ENCODE results near the gene C6orf136.
"Not testable (repeated sequence)": the region's sequence is repeated elsewhere in the genome, so short reads cannot be mapped to it uniquely, and the experiment has no call there.

The C6orf136 gene

DNA sequence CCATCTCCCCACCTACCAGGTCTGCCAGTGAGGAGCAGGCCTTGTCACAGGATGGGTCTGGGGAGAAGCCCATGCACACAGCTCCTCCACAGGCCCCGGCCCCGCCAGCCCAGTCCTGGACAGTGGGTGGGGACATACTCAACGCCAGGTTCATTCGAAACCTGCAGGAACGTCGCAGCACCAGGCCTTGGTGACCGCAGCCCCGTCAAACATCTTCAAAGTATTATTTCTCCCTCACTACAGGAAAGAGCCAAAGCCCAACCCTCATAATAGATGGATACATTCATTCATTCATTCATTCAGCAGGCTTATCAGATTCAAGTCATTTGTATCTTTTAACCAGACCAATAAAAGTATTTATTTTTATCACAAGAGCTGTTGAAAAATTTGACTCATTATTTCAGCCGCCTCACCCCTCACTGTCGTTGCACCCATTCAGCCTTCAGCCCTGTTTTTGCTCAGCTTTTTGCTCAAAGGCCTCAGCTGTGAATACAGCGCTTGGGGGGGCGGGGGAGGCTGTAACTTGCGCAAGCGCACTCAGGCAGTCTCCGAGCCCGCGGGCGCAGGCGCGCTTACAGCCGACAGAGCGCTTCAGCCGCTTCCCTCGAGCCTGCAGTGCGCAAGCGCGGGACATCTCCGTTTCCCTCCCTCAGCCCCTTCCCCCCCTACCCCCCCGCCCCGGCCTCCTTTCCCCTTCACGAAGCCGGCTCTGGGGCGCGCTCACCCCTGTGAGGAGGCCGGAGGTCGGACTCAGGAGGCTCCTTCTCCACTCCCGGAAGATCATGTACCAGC lies at the start of gene C6orf136:
C6orf136 (plus strand) TSS at position 684 of the 792 bp plus-strand sequence; CDS start at position 783, 99 bp downstream.
- no peak for TF ChIP-seq ZNF274 (IDR thresholded peaks at IDR 0.05; ENCODE audit: low read depth, low read length)
- peak within 1 kb of the TSS; percentile 90 for H3K4me3 ChIP-seq (ENCODE audit: low read length)

GRCh38 chr6:30597315-30598144 lies 49.4 kb upstream of the C6orf136 start:
- not testable (repeated sequence) for H3K4me3 ChIP-seq (ENCODE audit: low read length)

DNA sequence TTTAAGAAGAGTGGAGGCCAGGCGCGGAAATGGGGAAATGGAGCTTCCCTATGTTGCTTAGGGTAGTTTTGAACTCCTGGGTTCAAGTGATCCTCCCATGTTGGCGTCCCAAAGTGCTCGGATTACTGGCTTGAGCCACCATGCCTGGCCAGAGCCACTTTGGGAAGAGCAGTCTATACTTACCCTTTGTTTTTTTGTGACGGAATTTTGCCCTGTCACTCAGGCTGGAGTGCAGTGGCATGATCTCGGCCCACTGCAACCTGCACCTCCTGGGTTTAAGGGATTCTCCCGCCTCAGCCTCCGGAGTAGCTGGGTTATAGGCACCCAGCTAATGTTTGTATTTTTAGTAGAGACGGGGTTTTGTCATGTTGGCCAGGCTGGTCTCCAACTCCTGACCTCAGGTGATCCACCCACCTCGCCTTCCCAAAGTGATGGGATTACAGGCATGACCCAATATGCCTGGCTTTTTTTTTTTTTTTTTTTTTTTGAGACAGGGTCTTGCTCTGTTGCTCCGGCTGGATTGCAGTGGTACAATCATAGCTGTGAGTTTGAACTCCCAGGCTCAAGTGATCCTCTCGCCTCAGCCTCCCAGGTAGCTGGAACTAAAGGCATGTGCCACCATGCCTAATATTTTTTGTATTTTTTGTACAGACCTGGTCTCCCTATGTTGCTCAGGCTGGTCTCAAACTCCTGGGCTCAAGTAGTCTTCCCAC lies 47.9 kb upstream of the C6orf136 start:
- TF ChIP-seq ZNF274 (IDR thresholded peaks at IDR 0.05; ENCODE audit: low read depth, low read length) = no peak
- no peak overlapping the region for H3K4me3 ChIP-seq (ENCODE audit: low read length)

DNA sequence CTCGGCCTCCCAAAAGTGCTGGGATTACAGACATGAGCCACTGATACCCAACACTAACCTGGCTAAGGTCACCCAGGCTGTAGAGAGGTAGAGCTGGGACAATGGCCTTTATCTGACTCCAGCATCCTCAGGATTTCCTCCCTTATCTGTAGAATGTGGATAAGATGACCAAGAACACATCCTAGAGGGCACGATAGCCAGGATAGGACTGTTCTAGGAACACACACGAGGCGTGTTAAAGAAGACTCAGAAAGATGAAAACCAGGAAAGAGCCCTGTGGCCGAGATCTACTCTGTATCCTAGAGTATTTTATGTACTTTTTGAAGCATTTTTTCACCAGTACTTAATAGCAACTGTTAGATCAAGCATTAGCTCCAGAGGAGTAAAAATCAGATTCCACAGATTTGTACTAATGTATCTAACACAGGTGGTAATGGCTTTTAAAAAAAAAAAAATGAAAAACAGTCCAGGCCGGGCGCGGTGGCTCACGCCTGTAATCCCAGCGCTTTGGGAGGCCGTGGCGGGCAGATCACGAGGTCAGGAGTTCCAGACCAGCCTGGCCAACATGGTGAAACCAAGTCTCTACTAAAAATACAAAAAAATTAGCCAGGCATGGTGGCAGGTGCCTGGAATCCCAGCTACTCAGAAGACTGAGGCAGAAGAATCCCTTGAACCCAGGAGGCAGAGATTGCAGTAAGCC lies 47.2 kb upstream of the C6orf136 start:
- H3K4me3 ChIP-seq (ENCODE audit: low read length) = no peak overlapping the region
- TF ChIP-seq ZNF274 (IDR thresholded peaks at IDR 0.05; ENCODE audit: low read depth, low read length) = no peak

DNA sequence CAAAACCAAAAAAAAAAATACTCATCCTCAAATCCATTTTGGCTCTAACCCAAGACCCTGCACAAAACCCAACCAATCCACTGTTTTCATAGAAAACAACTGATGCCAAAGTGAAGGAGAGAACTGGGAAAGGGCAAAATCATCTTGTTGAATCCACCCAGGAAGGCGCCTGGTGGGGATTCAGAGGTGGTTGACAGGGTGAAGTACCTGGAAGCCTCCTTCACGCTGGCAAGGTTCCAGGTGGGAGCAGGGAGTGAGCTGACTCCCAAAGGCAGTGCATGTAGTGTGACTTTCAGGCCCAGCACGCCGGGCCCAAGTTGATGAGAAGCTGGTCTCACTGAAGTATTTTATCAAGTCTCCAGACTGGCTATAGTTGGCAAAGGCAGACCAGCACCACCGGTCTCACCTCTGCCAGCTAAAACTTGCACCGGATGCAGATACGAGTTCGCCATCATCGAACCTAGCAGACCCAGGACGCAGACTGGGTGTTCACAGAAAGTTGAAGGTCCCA lies 46.4 kb upstream of the C6orf136 start:
- no peak for TF ChIP-seq ZNF274 (IDR thresholded peaks at IDR 0.05; ENCODE audit: low read depth, low read length)
- H3K4me3 ChIP-seq (ENCODE audit: low read length) = no peak overlapping the region

- TF ChIP-seq ZNF274 (IDR thresholded peaks at IDR 0.05; ENCODE audit: low read depth, low read length) = no peak
- H3K4me3 ChIP-seq (ENCODE audit: low read length) = no peak overlapping the region
Measured at GRCh38 chr6:30601436-30601814, 45.5 kb upstream of the C6orf136 start.

GRCh38 chr6:30601815-30602641 lies 44.9 kb upstream of the C6orf136 start:
- H3K4me3 ChIP-seq (ENCODE audit: low read length) = no peak overlapping the region
- TF ChIP-seq ZNF274 (IDR thresholded peaks at IDR 0.05; ENCODE audit: low read depth, low read length) = no peak

DNA sequence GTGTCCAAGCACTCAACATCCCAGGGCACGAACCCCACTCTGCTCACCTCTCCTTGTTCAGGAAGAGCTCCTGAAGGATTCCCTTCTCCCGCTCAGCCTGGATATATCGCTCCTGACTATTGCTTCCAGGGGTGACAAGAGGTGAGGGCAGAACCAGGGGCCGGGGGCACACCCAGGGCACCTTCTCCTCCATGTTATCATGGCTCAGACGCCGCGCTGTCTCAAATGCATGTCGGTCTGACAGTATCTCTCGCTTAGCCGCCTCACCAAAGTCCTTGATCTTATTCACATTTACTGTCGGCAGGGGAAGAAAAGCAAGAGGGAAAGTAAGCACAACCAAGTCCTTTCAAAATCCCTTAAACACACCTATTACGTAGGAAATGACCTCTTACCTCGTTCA lies 43.0 kb upstream of the C6orf136 start:
- TF ChIP-seq ZNF274 (IDR thresholded peaks at IDR 0.05; ENCODE audit: low read depth, low read length) = no peak
- H3K4me3 ChIP-seq (ENCODE audit: low read length) = no peak overlapping the region

DNA sequence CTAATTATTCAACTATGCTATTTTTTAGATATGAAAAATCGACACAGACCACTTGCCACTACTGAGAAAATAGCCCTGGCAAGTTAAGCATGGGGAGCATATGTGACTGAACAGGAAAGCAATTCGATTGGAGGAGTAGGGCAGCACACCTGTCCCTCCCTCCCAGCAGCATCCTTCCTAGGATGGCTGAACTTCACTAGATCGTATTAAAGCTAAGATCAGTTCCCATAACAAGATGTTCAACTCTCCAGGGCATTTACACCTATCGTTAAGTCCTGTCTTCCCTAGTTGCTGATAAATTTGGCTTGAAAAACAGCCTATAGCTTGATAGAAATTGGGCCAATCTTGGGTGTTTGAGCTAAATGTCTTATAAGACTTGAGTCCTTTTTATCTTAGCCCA lies 36.9 kb upstream of the C6orf136 start:
- no peak overlapping the region for H3K4me3 ChIP-seq (ENCODE audit: low read length)
- no peak for TF ChIP-seq ZNF274 (IDR thresholded peaks at IDR 0.05; ENCODE audit: low read depth, low read length)

- no peak overlapping the region for H3K4me3 ChIP-seq (ENCODE audit: low read length)
- no peak for TF ChIP-seq ZNF274 (IDR thresholded peaks at IDR 0.05; ENCODE audit: low read depth, low read length)
Measured at GRCh38 chr6:30611150-30611855, 35.6 kb upstream of the C6orf136 start.

- no peak overlapping the region for H3K4me3 ChIP-seq (ENCODE audit: low read length)
- TF ChIP-seq ZNF274 (IDR thresholded peaks at IDR 0.05; ENCODE audit: low read depth, low read length) = no peak
Measured at GRCh38 chr6:30611856-30612194, 35.1 kb upstream of the C6orf136 start.

DNA sequence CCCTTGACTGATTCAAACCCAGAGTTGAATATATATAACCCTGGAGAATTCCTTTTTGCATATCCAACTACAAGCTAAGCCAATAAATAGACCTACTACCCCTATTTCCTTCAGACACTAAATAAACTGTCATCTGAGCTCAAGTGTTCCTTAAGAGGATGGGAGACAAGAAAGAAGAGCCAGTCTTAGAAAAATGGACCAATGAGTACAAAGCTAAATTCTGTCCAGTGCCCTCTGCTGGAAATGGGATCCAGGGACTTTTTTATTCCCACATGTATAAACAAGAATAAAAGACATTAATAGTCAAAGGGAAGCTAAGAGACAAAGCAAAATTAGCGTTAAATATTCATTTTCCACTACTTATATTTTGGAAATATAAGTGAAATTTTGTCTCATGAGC lies 34.7 kb upstream of the C6orf136 start:
- no peak for TF ChIP-seq ZNF274 (IDR thresholded peaks at IDR 0.05; ENCODE audit: low read depth, low read length)
- H3K4me3 ChIP-seq (ENCODE audit: low read length) = no peak overlapping the region

Measured in GM08714 (cell line).